Gastrocnemius medialis (tissue), 4 donors: ENCODE results near the gene GPN3. TPM values are rescaled to one million over a fixed set of nuclear protein-coding genes. Genes with fewer than 3 reads are reported as not detected.

Experiments used
- ATAC-seq, 2 donors: fragments of 150-250 bp; one replicate each; pipeline ENCODE4 v1.9.1; 2016
- DNase-seq, 2 donors: peaks; one replicate each; pipeline ENCODE4 v3.0.0-alpha.2; 2019
- H3K27ac ChIP-seq, 4 donors: fragments of 200-600 bp; sonication (generic); 1 replicate in 1 of 4; 2 replicates in 3 of 4; pipeline ENCODE4 v1.5.1; 2016 to 2018; ENCODE audit warnings: mild to moderate bottlenecking in 2 of 4, moderate library complexity in 1 of 4
- H3K27me3 ChIP-seq, 3 donors: fragments of 200-600 bp; sonication (generic) in 2 of 3; 1 replicate in 1 of 3; 2 replicates in 2 of 3; pipeline versions ENCODE4 v1.5.1 to v1.6.0; 2016 to 2019; ENCODE audit warnings: mild to moderate bottlenecking in 1 of 3, moderate library complexity in 1 of 3
- H3K36me3 ChIP-seq, 2 donors: fragments of 200-600 bp; sonication (generic) in 1 of 2; one replicate each; pipeline ENCODE4 v1.5.1; 2017 to 2018
- H3K4me1 ChIP-seq, 2 donors: fragments of 200-600 bp; sonication (generic) in 1 of 2; one replicate each; pipeline ENCODE4 v1.5.1; 2016 to 2017; ENCODE audit warnings: mild to moderate bottlenecking in 2 of 2
- H3K4me3 ChIP-seq, 4 donors: fragments of 200-600 bp; sonication (generic) in 3 of 4; 1 replicate in 1 of 4; 2 replicates in 3 of 4; pipeline ENCODE4 v1.5.1; 2016 to 2019; ENCODE audit warnings: mild to moderate bottlenecking in 2 of 4
- H3K9me3 ChIP-seq, 3 donors: fragments of 200-600 bp; sonication (generic) in 2 of 3; 1 replicate in 1 of 3; 2 replicates in 2 of 3; pipeline ENCODE4 v1.5.1; 2016 to 2019
- POLR2A ChIP-seq, 2 donors: fragments of 450-650 bp; IDR thresholded peaks; one replicate each; pipeline ENCODE4 v1.6.1; 2017; ENCODE audit warnings: antibody characterized with exemption in 2 of 2, mild to moderate bottlenecking in 2 of 2, moderate library complexity in 2 of 2
- in situ Hi-C, 4 donors: fragments of 200-750 bp; cut with MboI; loops; one replicate each; pipeline versions ENCODE4 v1.15.0 to v1.8.0; 2017; ENCODE audit warnings: low sequenced_read_pairs in 4 of 4
- intact Hi-C: fragments of 100-400 bp; cut with DNase I; formaldehyde crosslinking; loops from one replicate; pipeline ENCODE4 v1.15.1; 2023; ENCODE audit warnings: low total_unique reads
- total RNA-seq, 4 donors: library from RNA; depleted of rRNA; stranded (reverse); fragments of >200 nt; gene quantifications; one replicate each; pipeline versions ENCODE4 v1.1.0 to v1.2.3, GENCODE V29; 2016
- TF ChIP-seq, protein P1 (sequence below), 5 experiments: fragments of 450-650 bp in 3 of 5; fragments of 200-600 bp in 2 of 5; sonication (generic) in 2 of 5; IDR thresholded peaks in 4 of 5; conservative IDR thresholded peaks in 1 of 5; 1 replicate in 4 of 5; 2 replicates in 1 of 5; pipeline ENCODE4 v1.5.1; 2016 to 2019; ENCODE audit warnings: antibody characterized with exemption in 5 of 5, mild to moderate bottlenecking in 3 of 5, moderate library complexity in 3 of 5

GPN3 gene
- total RNA-seq, 4 donors from 2014 or later, result 18.4 to 26.8 (median 24.6) TPM

DNA sequence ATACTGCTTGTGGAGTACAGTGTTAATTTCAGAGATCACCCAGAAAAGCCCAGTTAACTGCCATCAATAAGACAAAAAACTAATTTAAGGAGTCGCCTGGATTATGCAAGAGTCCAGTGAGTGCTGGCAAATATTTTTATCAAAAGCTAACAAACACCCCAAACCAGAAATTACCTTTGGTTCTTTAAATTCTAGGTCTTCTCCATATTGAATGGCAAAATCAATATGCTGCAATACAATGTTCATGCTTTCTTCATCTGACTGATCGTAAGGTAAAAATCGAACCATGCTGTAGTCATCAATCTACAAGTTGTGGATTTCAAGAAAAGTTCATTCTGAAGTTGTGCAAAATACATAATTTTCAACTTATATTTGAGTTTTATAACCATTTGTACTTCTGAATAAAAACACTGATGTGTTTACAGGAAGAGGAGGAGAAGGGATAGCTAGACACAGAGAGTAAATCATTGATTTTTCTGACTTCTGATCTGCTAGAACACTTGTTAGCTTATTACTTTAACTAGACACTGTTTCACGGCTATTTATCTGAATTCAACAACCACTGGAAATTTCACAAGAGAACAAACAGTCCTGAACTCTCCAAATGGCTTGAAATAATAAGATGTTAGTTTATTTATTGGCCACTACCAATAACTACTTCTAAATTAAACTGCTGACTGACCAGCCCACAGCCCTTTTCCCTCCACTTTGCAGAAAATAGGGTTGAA lies 14.3 kb downstream of the GPN3 start:
- peaks cover 0 to 39% of the 10 kb centered on the region in 2 donors for H3K36me3 ChIP-seq
- intact Hi-C loops, result loop anchor here (5.0 kb wide), 1 partner anchor 434 kb away; no protein-coding TSS in a partner anchor
- ATAC-seq (no peak), DNase-seq (no peak)
- H3K4me1 ChIP-seq, result peaks cover 12 to 13% of the 10 kb centered on the region in 2 donors
- H3K27me3 ChIP-seq, result no peaks in the 10 kb centered on the region
- H3K27ac ChIP-seq, result no peak overlapping the region
- TF ChIP-seq POLR2A (IDR thresholded peaks at IDR 0.05), result no peak
- TF ChIP-seq, protein P1, sequence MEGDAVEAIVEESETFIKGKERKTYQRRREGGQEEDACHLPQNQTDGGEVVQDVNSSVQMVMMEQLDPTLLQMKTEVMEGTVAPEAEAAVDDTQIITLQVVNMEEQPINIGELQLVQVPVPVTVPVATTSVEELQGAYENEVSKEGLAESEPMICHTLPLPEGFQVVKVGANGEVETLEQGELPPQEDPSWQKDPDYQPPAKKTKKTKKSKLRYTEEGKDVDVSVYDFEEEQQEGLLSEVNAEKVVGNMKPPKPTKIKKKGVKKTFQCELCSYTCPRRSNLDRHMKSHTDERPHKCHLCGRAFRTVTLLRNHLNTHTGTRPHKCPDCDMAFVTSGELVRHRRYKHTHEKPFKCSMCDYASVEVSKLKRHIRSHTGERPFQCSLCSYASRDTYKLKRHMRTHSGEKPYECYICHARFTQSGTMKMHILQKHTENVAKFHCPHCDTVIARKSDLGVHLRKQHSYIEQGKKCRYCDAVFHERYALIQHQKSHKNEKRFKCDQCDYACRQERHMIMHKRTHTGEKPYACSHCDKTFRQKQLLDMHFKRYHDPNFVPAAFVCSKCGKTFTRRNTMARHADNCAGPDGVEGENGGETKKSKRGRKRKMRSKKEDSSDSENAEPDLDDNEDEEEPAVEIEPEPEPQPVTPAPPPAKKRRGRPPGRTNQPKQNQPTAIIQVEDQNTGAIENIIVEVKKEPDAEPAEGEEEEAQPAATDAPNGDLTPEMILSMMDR (IDR thresholded peaks at IDR 0.05 in 4 of 5, conservative IDR thresholded peaks at IDR 0.05 in 1 of 5), result no peak
- no peaks in the 10 kb centered on the region for H3K9me3 ChIP-seq
- in situ Hi-C loops, result loop anchor here in 3 of 4 donors (10.0 to 25.0 kb wide), 3 partner anchors 51 to 431 kb away; partner anchors contain the start of genes CCDC63 (in 1 of the 3), RAD9B (in 1 of the 3) and VPS29 (in 1 of the 3)
- no peak overlapping the region for H3K4me3 ChIP-seq

- intact Hi-C loops, result loop anchor here (5.0 kb wide), 1 partner anchor 436 kb away; no protein-coding TSS in a partner anchor
- H3K4me1 ChIP-seq, result peaks cover 12 to 13% of the 10 kb centered on the region in 2 donors
- H3K27me3 ChIP-seq, result no peaks in the 10 kb centered on the region
- no peak overlapping the region for H3K4me3 ChIP-seq
- no peaks in the 10 kb centered on the region for H3K9me3 ChIP-seq
- ATAC-seq, result no peak
- TF ChIP-seq, protein P1 (IDR thresholded peaks at IDR 0.05 in 4 of 5, conservative IDR thresholded peaks at IDR 0.05 in 1 of 5), result no peak
- no peak for TF ChIP-seq POLR2A (IDR thresholded peaks at IDR 0.05)
- peaks cover 0 to 29% of the 10 kb centered on the region in 2 donors for H3K36me3 ChIP-seq
- in situ Hi-C loops, result loop anchor here in 3 of 4 donors (10.0 to 25.0 kb wide), 3 partner anchors 54 to 434 kb away; partner anchors contain the start of genes CCDC63 (in 1 of the 3), RAD9B (in 1 of the 3) and VPS29 (in 1 of the 3)
- DNase-seq, result no peak
- peak overlapping the region in 3 of 4 donors; percentile 89 to 97 (median 90) for H3K27ac ChIP-seq
Measured at GRCh38 chr12:110451263-110451662, 16.8 kb downstream of the GPN3 start.

DNA sequence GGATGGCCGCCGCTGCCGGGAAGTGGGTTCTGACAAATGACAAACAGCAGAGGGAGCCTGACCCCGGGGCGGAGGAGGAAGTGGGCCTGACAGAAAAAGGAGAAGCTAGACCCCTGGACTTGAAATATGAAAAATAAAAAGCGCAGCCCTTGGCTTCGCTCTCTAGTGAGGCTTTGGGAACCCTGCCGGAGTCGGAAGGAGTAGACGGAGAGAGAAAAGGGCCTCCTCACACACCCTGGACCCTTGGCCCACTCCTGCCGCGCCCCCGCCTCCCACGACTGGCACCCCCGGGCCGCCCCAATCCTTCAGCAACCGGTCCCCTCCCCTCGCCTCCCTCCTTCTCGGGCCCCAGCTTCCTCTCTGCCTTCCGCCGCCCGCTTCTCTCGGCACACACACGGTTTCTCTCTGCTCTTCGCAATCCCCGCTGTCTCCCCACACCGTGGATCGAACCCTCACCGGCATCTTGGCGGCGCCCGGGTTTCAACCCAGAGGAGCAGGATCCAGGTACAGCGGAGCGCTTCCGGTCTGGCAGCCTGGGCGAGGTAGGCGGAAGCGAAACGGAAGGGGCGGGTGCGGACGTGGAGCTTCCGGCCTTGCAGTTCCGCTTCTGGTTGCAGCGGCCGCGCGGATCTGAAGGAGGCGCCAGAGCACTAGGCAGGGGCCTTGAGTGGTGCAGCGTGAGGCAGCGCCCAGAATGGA lies 18.1 kb downstream of the GPN3 start, which contains the start of gene ARPC3:
Gene ARPC3, minus strand, starts transcription at position 539 of the 699 bp plus-strand sequence. Its CDS starts 77 bp downstream, at position 462.
- peak; percentile 97 to 98 for ATAC-seq
- TF ChIP-seq POLR2A (IDR thresholded peaks at IDR 0.05), result peak; percentile 43 to 59
- TF ChIP-seq, protein P1 (IDR thresholded peaks at IDR 0.05 in 4 of 5, conservative IDR thresholded peaks at IDR 0.05 in 1 of 5), result peak; percentile 81 to 95 (median 87)
- Histone ChIP-seq H3K36me3 (peaks cover 0 to 25% of the 10 kb centered on the region in 2 donors), H3K4me1 (peaks cover 7 to 8% of the 10 kb centered on the region in 2 donors), H3K9me3 (no peaks in the 10 kb centered on the region), H3K27me3 (no peaks in the 10 kb centered on the region), H3K4me3 (peak within 1 kb of the TSS; percentile 83 to 99 (median 92)), H3K27ac (peak within 1 kb of the TSS; percentile 86 to 97 (median 90))
- intact Hi-C loops (loop anchor here (1.0 to 5.0 kb wide), 5 partner anchors 18 to 437 kb away; partner anchors contain the start of genes FAM216A, GPN3, RAD9B and VPS29), in situ Hi-C loops (loop anchor here (5.0 to 25.0 kb wide), 4 partner anchors 55 to 435 kb away; partner anchors contain the start of genes CCDC63 (in 1 of the 4), RAD9B (in 1 of the 4) and VPS29 (in 1 of the 4))
- peak; percentile 89 to 93 for DNase-seq

DNA sequence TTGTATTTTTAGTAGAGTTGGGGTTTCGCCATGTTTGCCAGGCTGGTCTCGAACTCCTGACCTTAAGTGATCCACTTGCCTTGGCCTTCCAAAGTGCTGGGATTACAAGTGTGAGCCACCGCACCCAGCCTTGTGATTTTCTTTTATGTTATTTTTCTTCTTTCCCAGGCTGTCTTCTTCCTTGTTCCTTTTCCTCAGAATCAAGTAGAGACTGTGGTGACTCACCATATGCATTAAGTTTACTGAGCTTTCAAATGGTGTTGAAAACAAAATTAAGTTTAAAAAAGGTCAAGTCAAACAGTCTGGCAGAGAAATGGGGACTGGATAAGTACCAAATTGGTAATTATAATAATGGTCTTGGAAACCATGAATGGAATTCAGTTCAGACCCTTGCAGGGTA lies 23.6 kb downstream of the GPN3 start:
- Histone ChIP-seq H3K4me1 (peaks cover 6 to 7% of the 10 kb centered on the region in 2 donors), H3K4me3 (no peak overlapping the region), H3K9me3 (no peaks in the 10 kb centered on the region), H3K36me3 (peaks cover 0 to 59% of the 10 kb centered on the region in 2 donors), H3K27me3 (no peaks in the 10 kb centered on the region), H3K27ac (no peak overlapping the region)
- in situ Hi-C loops, result no loop called here
- intact Hi-C loops, result no loop called here
- no peak for DNase-seq
- ATAC-seq, result no peak
- TF ChIP-seq, protein P1 (IDR thresholded peaks at IDR 0.05 in 4 of 5, conservative IDR thresholded peaks at IDR 0.05 in 1 of 5), result no peak
- no peak for TF ChIP-seq POLR2A (IDR thresholded peaks at IDR 0.05)
